ENCODE results near the gene ZYG11B. TPM values are rescaled to one million over a fixed set of nuclear protein-coding genes. Genes with fewer than 3 reads are reported as not detected.

Gene ZYG11B
- total and polyA plus RNA-seq, 2 of the 13 experiments (the other 11 are each of a cell fraction or from before 2014, with no cell fraction given): 6.9 to 17.9 TPM

- peak; percentile 67 for TF ChIP-seq HDAC2 (CRISPR knock-in tag; IDR thresholded peaks at IDR 0.05)
- peak; percentile 89 for TF ChIP-seq PLSCR1 (CRISPR knock-in tag; IDR thresholded peaks at IDR 0.05; ENCODE audit: borderline replicate concordance)
- peak; percentile 85 for TF ChIP-seq JUNB (CRISPR knock-in tag; IDR thresholded peaks at IDR 0.05; ENCODE audit: borderline replicate concordance)
- peak; percentile 51; the same call in 1 of the 2 replicates for TF ChIP-seq RXRB (CRISPR knock-in tag; IDR thresholded peaks at IDR 0.05; ENCODE audit: borderline replicate concordance)
- peak; percentile 26 for TF ChIP-seq FOXA3 (CRISPR knock-in tag; IDR thresholded peaks at IDR 0.05)
- TF ChIP-seq ZSCAN20 (CRISPR knock-in tag; IDR thresholded peaks at IDR 0.05; ENCODE audit: borderline replicate concordance): peak; percentile 80; the same call in 1 of the 2 replicates
- peak; percentile 36; the same call in 1 of the 2 replicates for TF ChIP-seq ELF1 (CRISPR knock-in tag; IDR thresholded peaks at IDR 0.05)
- TF ChIP-seq ZNF878 (CRISPR knock-in tag; IDR thresholded peaks at IDR 0.05): peak; percentile 66
- 0 out of 2 replicates have a peak, but pooled peaks have one; percentile 33 for TF ChIP-seq ATF3 (CRISPR knock-in tag; IDR thresholded peaks at IDR 0.05)
- TF ChIP-seq IKZF4 (CRISPR knock-in tag; IDR thresholded peaks at IDR 0.05; ENCODE audit: borderline replicate concordance, low read depth, not compliant biosample characterization): peak; percentile 91
- no peak for TF ChIP-seq ZNF710 (CRISPR knock-in tag; IDR thresholded peaks at IDR 0.05; ENCODE audit: borderline replicate concordance)
- no peak for TF ChIP-seq ZFP41 (CRISPR knock-in tag; IDR thresholded peaks at IDR 0.05; ENCODE audit: borderline replicate concordance)
- no peak for TF ChIP-seq CHD4 (IDR thresholded peaks at IDR 0.05; ENCODE audit: borderline replicate concordance, low read length)
- TF ChIP-seq ZNF572 (CRISPR knock-in tag; IDR thresholded peaks at IDR 0.05): peak; percentile 65; the same call in 1 of the 2 replicates
- TF ChIP-seq RCOR2 (CRISPR knock-in tag; IDR thresholded peaks at IDR 0.05): no peak; the same call in 1 of the 2 replicates
- TF ChIP-seq ZNF569 (CRISPR knock-in tag; IDR thresholded peaks at IDR 0.05; ENCODE audit: borderline replicate concordance): no peak
- TF ChIP-seq GFI1 (CRISPR knock-in tag; IDR thresholded peaks at IDR 0.05; ENCODE audit: borderline replicate concordance): peak; percentile 67
- TF ChIP-seq NFATC3 (CRISPR knock-in tag; IDR thresholded peaks at IDR 0.05): peak; percentile 33; the same call in 1 of the 2 replicates
- TF ChIP-seq ZNF441 (CRISPR knock-in tag; IDR thresholded peaks at IDR 0.05; ENCODE audit: borderline replicate concordance): peak; percentile 84; the same call in 1 of the 2 replicates
- peak; percentile 86 for TF ChIP-seq ZNF749 (CRISPR knock-in tag; IDR thresholded peaks at IDR 0.05; ENCODE audit: borderline replicate concordance)
- no peak; the same call in 1 of the 2 replicates for TF ChIP-seq NR2F2 (IDR thresholded peaks at IDR 0.05; ENCODE audit: borderline replicate concordance, low read depth)
- peak; percentile 66 for TF ChIP-seq ZNF777 (CRISPR knock-in tag; IDR thresholded peaks at IDR 0.05)
- peak; percentile 82 for TF ChIP-seq GABPB1 (CRISPR knock-in tag; IDR thresholded peaks at IDR 0.05)
Measured at GRCh38 chr1:52697795-52698674, 28.2 kb upstream of the ZYG11B start, which contains the start of gene COA7 (continued).

Measured in HepG2 (cell line).